GM12892 (cell line): ENCODE data around the gene TRIM2.

ENCODE experiments used
- POLR2A ChIP-seq: IDR thresholded peaks from 2 replicates; pipeline ENCODE4 v1.6.1; 2011; ENCODE audit warnings: low read depth, low read length, control low read depth
- POLR2AphosphoS5 ChIP-seq: IDR thresholded peaks from 2 replicates; pipeline ENCODE4 v1.6.1; 2011; ENCODE audit warnings: low read depth, low read length, control low read depth
- TAF1 ChIP-seq: IDR thresholded peaks from 2 replicates; pipeline ENCODE4 v1.6.1; 2011; ENCODE audit warnings: low read depth, mild to moderate bottlenecking, control low read depth, low read length, borderline replicate concordance

DNA sequence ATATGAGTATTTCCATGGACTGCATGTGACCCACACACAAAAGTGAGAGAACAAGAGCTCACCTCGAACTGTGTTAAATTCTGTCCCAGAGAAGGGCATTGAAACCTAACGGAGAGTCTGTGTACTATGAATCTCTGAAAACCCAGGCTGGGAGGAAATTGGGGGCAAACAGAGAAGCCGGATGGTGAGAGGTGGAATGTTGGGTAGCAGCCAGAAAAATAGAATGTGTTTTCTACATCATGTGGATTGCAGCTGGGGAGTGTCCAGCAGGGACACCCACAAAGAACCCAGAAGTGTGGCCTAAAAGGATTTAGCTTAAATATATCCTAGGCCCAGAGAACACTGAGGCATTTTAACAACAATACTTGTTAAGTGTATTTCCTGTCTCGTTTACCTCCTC lies 178.9 kb downstream of the TRIM2 start:
- no peak for TF ChIP-seq POLR2AphosphoS5
- TF ChIP-seq POLR2A = no peak
- no peak for TF ChIP-seq TAF1
